RPMI7951 (cell line): ENCODE results near the gene RNF212. TPM values are rescaled to one million over a fixed set of nuclear protein-coding genes. Genes with fewer than 3 reads are reported as not detected.

ENCODE experiments used
- DNase-seq: peaks from one replicate; pipeline ENCODE4 v3.0.0-alpha.2; 2012; ENCODE audit warnings: low read depth
- total RNA-seq: library from RNA; depleted of rRNA; stranded (reverse); fragments of >200 nt; shearing (Covaris generic); gene quantifications from 2 replicates; pipeline ENCODE4 v1.2.3, GENCODE V29; 2014

RNF212 gene
- total RNA-seq, 1 experiment from 2014 or later, result not detected

DNA sequence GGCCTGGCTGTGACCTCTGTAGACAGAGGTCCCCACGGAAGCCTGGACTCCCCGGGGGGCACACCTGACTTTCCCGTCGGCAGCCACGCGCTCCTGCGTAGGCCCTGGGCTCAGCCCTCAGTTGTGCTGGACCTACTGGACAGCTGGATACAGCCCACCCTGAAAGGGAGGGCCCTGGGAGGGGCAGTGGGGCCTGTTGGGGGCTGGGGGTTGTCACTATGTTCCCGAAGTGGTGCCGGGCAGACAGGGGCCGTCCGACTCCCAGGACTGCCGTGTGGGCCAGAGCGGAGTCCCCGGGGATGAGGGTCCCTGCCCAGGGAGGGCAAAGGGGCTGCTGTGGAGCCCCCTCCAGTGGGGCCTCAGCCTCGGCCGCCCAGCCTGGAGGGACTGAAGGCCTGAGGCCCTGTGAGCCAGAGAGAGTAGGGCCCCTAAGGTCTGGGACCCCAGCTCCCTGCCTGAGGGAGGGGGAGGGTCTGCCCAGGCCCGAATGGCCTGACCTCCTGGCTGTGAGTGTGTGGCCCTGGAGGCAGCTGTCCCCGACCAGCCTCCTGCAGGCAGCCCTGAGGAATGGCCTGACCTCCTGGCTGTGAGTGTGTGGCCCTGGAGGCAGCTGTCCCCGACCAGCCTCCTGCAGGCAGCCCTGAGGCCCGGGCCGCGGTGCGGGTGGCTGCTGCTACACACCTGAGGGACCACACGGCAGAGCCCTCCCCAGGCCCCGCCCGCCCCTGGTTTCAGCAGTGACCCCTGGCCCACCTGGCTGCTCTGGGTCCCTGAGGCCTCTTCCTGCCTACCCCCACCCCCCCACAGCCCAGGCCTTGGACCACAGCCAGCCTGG lies 76.2 kb downstream of the RNF212 start:
- DNase-seq, result no peak

DNA sequence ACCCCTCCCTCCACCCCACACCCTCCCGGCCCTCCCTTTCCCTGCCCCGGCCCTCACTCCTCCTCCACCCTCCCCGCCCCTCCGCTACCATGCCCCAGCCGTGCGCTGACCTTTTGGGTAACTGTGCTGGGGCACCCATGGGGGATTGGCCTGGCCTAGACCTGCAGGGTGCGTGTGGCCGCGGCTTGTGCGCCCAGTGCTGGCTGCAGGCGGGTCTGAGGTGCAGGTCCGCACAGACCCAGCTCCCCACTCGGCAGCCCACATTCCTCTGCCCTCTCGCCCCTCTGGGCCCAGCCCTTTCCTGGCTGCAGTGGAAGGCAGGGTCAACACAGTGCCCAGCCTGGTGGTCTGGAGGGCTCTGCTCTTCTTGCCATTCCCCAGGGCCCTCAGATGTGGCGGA lies 77.3 kb downstream of the RNF212 start:
- no peak for DNase-seq

DNA sequence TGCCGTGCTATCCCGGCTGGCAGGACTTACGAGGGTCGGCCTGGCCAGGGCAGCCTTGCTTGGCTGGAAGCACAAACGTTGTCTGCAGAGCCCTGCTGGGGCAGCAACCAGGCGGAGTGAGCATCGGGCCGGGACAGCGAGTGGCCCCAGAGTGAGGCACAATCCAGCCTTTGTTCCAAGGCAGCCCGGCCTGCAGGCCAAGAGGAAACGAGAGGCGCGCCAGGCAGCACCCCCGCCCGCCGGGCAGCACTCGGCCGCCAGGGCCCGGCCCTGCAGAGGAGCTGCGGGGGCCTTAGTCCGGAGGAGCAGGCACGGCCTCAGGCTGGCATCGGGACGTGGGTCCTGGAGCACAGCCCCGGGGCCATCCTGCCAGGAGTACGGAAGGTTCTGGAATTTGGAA lies 77.9 kb downstream of the RNF212 start:
- no peak for DNase-seq

DNA sequence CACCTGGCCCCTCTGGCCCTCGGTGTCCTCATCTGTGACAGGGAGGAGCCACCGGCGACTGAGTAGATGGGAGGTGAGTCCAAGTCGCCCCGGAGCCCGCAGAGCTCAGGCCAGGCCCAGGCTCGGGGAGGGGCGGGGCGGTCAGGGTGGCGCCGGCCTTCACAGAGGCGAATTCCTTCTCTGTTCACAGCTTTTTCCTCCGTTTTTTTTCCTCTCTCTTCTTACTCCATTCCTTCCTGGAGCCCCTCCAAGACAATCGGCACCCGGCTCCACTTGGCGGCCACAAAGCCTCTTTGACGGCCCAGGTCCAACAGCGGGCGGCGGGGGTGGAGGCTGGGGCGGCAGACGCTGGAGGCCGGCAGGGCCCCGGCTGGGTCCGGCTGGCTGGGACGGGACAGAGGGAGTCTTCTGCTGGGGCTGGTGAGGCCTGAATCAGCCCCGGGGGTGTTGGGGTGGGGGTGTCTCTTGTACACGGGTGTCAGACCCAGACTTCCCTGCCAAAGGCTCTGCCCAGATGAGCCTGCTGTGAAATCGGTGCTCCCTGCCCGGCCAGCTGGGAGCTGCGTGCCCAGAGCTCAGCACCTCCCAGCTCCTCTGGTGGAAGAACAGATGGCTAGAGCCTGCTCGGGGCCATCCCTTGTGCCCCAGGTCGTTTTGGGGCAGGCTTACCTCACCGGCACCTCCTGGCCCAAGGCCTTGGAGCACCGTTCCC lies 79.4 kb downstream of the RNF212 start:
- DNase-seq, result no peak

DNA sequence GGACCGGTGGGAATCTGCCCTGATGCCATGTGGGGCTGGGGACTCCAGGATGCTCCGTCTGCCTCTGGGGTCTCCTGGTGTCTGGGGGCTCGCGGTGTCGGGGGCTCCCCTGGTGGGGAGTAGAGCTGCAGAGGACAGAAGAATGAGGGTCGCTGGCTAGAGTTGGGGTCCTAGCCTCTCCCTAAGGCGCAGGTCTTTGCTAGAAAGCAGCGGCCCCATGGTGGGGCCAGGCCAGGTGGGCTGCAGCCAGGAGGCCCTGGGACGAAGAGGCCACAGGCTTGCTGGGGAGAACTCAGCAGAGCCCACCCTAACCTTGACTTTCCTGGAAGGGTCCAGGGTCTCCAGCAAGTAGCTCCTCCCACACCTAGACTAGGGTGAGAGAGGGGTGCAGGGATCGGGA lies 80.5 kb downstream of the RNF212 start:
- DNase-seq, result no peak

DNA sequence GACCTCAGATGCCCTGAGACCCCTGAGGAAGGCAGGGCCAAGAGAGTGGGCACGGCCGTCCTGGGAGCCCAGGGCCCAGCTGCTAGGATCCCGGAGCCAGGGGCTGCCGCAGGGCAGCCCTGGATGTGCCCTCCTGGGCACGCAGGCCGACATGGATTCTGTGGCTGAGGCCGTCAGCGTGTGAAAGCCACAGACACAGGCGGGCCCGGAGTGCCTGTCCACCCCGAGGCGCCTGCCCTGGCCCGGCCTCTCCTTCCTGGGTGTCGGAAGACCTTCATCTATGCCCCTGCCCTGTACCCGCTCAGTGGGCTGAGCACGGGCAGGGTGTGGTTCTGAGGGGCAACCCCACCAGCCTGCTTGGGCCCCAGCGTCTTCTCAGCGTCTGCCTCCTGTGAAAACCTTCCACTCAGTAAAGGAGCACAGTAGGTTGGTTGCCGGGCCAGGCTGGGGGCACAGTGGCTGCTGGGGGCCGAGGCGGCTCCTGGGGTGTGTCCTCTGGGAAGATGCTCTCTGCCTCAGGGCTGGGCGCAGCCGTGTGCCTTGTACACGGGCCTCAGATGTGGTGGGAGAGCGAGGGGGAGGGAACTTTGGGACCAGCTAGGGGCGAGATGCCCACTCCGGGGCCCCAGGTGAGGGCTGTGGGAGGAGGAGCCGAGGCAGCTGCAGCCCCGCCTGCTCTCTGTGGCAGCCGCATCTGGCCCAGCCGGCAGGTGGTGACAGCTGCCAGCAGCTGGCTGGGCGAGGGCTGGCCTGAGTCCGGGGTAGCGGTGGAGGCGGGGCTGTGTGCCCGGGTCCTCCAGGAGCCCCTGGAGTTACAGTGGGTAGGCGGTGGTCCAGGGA lies 81.2 kb downstream of the RNF212 start:
- DNase-seq, result no peak

DNA sequence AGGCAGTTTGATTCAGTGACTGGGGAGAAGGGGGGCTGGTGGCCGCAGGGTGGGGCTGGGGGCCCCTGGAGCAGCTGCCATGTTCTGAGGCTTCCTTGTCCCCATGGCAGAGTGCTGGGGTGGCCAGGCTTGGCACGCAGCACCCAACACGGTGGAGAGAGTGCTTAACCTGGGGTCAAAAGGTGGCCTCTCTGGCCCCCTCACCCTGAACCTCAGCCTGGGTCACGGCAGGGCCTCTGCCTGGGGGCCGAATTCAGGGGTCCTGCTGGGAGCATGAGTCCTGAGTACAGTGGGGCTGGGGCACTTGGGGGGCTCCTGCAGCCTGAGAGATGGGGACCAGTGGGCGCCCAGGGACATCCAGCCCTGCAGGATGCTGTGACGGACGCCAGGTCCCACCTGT lies 82.0 kb downstream of the RNF212 start:
- DNase-seq, result no peak

DNA sequence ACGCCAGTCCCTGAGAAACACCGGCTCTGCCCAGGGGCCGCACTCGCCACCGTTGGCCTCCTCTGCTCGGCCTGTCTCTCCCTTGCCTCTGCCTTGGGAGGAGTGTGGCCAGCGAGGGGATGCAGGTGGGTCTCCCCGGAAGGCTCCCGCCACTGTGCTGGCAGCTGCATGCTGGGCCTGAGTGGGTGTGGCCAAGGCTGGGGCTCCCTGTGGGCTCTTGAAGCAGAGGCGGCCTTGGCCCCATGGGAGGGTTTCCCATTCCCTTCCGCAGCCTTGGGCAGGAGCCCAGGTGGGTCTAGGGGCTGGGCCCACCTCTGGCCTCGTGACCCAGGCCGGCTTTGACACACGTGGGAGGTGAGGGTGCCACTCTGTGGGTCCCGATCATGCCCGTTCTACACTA lies 82.8 kb downstream of the RNF212 start:
- no peak for DNase-seq

DNA sequence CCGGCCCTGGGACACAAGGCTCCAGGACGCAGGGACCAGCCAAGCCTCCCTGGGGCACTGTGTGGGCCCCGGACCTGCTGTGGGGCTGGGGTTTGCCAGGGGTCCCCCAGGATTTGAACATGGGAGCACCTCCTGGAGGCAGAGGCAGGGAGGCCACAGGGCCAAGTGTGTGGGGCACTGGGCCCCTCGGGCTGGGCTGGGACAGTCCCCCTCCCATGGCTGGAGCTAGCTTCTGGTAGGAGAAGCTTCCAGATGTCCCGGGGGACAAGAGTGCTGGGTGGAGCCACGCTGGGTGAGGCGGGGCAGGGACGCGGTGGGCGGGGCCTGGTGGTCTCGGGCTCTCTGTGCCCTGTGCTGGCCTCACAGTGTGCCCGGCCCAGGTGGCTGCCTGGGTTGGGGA lies 83.3 kb downstream of the RNF212 start:
- no peak for DNase-seq

DNA sequence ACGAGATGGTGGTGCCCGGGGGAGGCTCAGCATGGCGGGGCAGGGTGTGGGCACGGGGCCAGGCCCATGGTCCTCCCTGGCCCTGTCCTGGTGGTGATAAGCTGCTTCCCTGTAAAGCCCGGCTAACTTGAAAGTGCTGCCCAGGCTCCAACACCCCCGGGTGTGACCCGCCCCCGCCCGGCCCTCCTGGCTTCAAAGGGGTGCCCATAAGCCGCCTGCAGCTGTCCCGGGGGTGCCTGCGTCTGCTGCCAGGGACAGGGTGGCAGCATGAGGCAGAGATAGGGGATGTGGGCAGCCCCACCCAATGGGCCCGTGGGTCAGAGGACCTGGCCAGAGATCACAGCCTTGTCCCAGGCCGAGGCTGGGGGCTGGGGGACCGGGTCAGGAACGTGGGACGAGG lies 83.8 kb downstream of the RNF212 start:
- no peak for DNase-seq

DNA sequence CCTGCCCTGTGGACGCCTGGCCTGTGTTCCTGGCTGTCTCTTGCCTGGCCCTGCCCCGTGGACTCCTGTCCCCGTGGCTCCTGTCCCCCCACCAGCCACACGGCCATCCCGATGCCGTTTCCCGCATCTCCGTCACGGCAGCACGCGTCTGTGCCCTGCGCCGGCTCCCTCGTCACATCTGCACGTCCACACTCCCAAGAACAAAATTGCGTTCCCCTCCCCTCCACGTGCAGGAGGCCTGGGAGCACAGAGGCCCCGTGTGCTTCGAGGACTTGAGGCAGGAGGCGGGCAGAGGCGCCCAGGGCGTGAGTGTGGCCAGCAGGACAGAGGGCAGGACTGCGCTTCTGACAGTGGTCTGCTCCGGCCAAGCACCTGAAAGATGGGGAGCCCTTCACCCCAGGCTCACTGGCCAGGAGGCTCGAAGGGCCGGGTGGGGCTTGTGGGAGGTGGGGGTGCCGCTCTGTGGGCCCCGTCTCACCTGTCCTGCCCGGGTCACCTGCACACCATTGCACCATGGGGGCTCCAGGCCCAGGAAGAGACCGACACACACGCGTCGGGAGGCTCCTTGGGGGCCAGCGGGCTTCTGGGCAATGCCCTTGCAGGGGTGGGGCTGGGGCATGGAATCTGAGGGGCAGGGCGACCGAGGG lies 84.7 kb downstream of the RNF212 start:
- no peak for DNase-seq

DNA sequence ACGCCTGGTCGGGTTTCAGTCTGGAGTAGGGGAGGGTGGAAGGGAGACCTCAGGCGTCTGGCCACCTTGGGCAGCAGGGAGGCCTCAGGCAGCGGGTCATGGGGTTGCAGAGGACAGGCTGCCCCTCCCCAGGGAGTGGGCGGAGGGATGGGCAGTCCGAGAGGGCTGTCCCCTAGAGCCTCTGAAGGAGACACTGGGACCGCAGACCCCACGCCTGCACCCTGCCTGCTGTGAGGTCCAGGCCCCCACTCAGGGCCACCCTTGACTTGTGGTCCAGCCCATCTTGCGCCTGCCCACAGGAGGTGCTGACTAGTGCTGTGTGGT lies 85.5 kb downstream of the RNF212 start:
- DNase-seq, result no peak

DNA sequence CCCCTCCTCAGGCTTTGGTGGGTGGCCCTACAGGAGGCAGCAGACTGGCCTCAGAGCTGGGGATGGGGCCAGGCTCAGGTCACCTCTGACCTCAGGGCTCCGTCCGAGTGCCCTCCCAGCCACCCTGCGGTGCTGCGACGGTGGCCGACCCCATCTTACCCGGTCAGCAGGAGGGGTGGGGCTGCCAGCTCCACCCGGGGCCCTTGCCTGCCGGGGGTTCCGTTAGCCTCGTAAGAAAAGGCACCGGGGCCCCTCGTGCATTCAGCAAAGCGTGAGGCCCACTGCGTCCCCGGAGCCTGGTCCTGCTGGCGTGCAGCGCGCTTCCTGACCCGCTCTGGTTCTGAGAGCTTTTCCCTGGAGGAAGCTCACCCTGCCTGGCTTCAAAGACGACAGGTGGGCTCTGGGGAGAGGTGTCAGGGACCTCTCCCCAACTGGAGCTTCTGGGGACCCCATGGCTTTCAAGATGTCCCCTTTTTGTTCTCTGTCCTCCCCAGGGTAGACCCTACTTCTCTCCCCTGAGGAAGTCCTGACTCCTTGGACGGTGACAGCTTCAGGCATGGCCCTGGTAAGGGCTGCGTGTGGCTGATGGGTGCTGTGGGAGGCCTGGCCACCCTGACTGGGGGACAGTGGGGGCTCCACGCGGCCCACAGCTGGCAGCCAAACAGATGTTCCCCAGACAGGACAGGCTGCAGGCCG lies 86.0 kb downstream of the RNF212 start:
- DNase-seq, result no peak

DNA sequence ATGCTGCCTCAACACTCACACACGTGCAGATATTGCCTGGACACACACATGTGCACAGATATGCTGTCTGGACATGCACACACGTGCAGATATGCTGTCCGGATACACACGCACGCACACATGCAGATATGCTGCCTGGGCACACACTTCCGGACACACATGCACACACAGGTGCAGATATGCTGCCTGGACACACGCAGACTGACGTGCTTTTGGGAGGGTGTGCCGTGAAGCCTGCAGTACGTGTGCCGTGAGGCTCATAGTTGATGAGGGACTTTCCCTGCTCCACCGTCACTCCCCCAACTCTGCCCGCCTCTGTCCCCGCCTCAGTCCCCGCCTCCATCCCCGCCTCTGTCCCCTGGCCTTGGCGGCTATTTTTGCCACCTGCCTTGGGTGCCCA lies 87.2 kb downstream of the RNF212 start:
- DNase-seq, result no peak

DNA sequence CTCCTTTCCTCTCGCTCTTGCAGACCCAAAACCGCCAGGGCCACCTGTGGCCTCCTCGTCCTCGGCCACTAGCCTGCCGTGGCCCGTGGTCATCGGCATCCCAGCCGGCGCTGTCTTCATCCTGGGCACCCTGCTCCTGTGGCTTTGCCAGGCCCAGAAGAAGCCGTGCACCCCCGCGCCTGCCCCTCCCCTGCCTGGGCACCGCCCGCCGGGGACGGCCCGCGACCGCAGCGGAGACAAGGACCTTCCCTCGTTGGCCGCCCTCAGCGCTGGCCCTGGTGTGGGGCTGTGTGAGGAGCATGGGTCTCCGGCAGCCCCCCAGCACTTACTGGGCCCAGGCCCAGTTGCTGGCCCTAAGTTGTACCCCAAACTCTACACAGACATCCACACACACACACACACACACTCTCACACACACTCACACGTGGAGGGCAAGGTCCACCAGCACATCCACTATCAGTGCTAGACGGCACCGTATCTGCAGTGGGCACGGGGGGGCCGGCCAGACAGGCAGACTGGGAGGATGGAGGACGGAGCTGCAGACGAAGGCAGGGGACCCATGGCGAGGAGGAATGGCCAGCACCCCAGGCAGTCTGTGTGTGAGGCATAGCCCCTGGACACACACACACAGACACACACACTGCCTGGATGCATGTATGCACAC lies 88.3 kb downstream of the RNF212 start:
- no peak for DNase-seq

DNA sequence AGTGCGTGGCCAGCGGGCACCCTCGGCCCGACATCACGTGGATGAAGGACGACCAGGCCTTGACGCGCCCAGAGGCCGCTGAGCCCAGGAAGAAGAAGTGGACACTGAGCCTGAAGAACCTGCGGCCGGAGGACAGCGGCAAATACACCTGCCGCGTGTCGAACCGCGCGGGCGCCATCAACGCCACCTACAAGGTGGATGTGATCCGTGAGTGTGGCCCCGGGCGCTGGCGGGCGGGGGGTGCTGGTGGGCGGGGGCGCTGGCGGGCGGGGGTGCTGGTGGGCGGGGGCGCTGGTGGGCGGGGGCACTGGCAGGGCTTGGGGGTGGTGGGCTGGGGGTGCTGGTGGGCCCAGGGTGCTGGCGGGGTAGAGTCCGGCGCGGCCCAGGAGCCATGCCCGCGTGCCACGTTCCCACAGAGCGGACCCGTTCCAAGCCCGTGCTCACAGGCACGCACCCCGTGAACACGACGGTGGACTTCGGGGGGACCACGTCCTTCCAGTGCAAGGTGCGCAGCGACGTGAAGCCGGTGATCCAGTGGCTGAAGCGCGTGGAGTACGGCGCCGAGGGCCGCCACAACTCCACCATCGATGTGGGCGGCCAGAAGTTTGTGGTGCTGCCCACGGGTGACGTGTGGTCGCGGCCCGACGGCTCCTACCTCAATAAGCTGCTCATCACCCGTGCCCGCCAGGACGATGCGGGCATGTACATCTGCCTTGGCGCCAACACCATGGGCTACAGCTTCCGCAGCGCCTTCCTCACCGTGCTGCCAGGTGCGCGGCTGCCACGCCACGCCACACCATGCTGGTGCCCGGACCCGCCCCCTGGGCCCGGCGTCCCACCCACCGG lies 89.2 kb downstream of the RNF212 start:
- no peak for DNase-seq

DNA sequence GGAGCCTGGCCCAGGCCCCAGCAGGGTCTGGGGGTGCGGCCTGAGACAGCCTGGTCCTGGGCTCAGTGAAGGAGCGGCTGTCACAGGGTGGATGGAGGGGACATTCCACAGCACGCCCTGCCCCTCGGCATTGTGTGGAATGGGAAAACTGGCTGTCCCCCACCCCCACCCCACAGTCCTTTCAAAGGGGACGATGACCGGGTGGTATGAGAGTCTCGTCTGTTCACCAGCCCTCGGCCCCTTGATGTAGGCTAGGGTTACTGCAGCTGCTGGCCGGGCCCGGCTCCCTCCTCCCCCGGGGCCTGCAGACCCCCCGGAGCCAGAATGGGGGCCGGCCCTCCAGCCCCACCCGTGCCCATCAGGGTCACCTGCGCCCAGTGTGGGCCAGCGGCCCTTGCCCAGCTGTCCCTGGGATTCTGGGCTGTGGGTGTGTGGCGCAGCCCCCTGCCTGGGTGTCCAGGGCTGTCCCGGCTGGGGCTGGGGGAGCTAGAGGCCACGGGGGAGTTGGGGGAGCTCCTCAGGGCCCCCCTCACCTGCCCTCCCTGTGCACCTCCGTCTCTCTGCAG lies 90.2 kb downstream of the RNF212 start:
- DNase-seq, result no peak

DNA sequence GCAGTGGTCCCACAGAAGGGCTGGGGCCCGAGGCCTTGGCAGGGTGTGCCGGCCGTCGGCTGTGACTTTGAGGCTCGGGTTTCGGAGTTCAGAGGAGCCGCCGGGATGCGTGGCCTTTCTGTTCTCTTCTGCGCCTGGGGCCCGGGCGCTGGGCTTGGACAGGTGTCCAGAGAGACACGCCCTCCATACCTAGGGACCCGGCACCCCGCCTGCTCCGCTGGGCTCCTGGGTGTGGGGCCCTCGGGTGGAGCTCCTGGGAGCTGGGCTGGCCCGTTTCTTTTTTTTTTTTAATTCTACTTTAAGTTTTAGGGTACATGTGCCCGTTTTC lies 90.7 kb downstream of the RNF212 start:
- no peak for DNase-seq

DNA sequence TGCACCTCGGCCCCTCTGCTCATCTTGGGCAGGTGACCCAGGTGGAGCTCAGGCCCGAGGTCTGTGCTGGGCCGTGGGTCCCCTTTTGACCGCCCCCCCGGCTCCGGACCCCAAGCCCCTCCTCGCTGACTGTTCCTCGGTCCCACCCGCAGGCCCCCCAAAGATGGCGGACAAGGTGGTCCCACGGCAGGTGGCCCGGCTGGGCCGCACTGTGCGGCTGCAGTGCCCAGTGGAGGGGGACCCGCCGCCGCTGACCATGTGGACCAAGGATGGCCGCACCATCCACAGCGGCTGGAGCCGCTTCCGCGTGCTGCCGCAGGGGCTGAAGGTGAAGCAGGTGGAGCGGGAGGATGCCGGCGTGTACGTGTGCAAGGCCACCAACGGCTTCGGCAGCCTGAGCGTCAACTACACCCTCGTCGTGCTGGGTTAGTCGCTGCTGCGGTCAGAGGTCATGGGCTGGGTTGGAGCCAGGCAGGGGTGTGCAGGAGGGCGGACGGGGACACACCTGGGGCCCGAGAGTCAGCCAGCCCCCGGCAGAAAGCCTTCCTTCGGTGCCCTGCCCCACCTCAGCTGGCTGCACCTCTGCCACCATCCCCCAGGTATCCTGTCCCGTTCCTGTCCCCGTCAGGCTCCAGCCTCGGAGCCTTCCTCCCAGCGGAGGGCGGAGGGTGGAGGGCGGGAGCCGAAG lies 91.2 kb downstream of the RNF212 start:
- no peak for DNase-seq
